A549 (cell line): ENCODE data around the gene B4GALT1. TPM values are rescaled to one million over a fixed set of nuclear protein-coding genes. Genes with fewer than 3 reads are reported as not detected.

Source experiments
- ATAC-seq, 2 experiments: fragments of 200-7000 bp in 1 of 2; fragments of >200 bp in 1 of 2; cut with Nextera tagmentation in 1 of 2; cut with Tn5 transposase in 1 of 2; 3 replicates each; pipeline versions ENCODE4 v1.8.0 to v1.9.1; 2018 to 2020; ENCODE audit warnings: mild to moderate bottlenecking in 1 of 2, moderate library complexity in 1 of 2
- CTCF ChIA-PET: fragments of 300-600 bp; sonication (Branson Sonifier 250); formaldehyde crosslinking; extraction: SDS; loops from one replicate; lab custom pipeline; 2021; ENCODE audit warnings: antibody characterized with exemption, inconsistent platforms; lab: Yijun Ruan, JAX
- POLR2A ChIA-PET: fragments of 350-600 bp; formaldehyde crosslinking; extraction: SDS; loops from one replicate; lab custom pipeline; 2021; ENCODE audit warnings: antibody characterized with exemption, inconsistent platforms; lab: Yijun Ruan, JAX
- DNase-seq, 2 experiments: peaks; one replicate each; pipeline versions ENCODE4 v3.0.0 to v3.0.0-alpha.2; 2011 to 2016; ENCODE audit warnings: low read depth in 1 of 2, low spot score in 1 of 2
- FAIRE-seq: peaks from 2 replicates; lab custom pipeline; 2011; peaks lifted over from hg19 to GRCh38; lab: Jason Lieb, UNC
- H3K27ac ChIP-seq, 2 experiments: fragments of >200 bp; sonication (Bioruptor Twin); formaldehyde crosslinking; 3 replicates each; pipeline ENCODE4 v1.5.1; 2016 to 2017
- H3K4me1 ChIP-seq: fragments of >200 bp; sonication (Bioruptor Twin); formaldehyde crosslinking; 3 replicates; pipeline ENCODE4 v1.6.1; 2016
- H3K4me2 ChIP-seq: fragments of >200 bp; sonication (Bioruptor Twin); formaldehyde crosslinking; 3 replicates; pipeline ENCODE4 v1.6.1; 2016
- H3K4me3 ChIP-seq: fragments of >200 bp; sonication (Bioruptor Twin); formaldehyde crosslinking; 3 replicates; pipeline ENCODE4 v1.5.1; 2016
- H3K9me3 ChIP-seq: fragments of >200 bp; sonication (Bioruptor Twin); formaldehyde crosslinking; 3 replicates; pipeline ENCODE4 v1.6.1; 2016
- ELK1 ChIP-seq: fragments of 150-350 bp; IDR thresholded peaks from 2 replicates; pipeline ENCODE4 v1.6.1; 2014; ENCODE audit warnings: low read depth, mild to moderate bottlenecking, low read length
- FOSB ChIP-seq: fragments of 250-450 bp; sonication (Bioruptor Pico); IDR thresholded peaks from 2 replicates; pipeline ENCODE4 v1.5.0; 2020; ENCODE audit warnings: mild to moderate bottlenecking, moderate library complexity
- HEYL ChIP-seq: fragments of 250-450 bp; sonication (Bioruptor Pico); IDR thresholded peaks from 2 replicates; pipeline ENCODE4 v1.8.0; 2021; ENCODE audit warnings: mild to moderate bottlenecking, moderate library complexity
- JUNB ChIP-seq: fragments of >200 bp; sonication (Bioruptor Twin); formaldehyde crosslinking; IDR thresholded peaks from 2 replicates; pipeline ENCODE4 v1.6.1; 2016
- MYC ChIP-seq: IDR thresholded peaks from 2 replicates; pipeline ENCODE4 v1.6.1; 2012; ENCODE audit warnings: mild to moderate bottlenecking, inconsistent platforms, low read length, improper control_type of control experiment, borderline replicate concordance
- NR3C1 ChIP-seq: fragments of >200 bp; sonication (Bioruptor Twin); formaldehyde crosslinking; IDR thresholded peaks from 3 replicates; pipeline ENCODE4 v1.6.1; 2017
- PBX3 ChIP-seq: IDR thresholded peaks from 2 replicates; pipeline ENCODE4 v1.6.1; 2012
- PHF8 ChIP-seq: fragments of 200-600 bp; sonication (generic); IDR thresholded peaks from 2 replicates; pipeline ENCODE4 v1.6.1; 2016; ENCODE audit warnings: low read depth, mild to moderate bottlenecking, antibody characterized with exemption, moderate library complexity, borderline replicate concordance
- POLR2A ChIP-seq: IDR thresholded peaks from 2 replicates; pipeline ENCODE4 v1.6.1; 2012; ENCODE audit warnings: mild to moderate bottlenecking, low read length
- POLR2AphosphoS2 ChIP-seq: conservative IDR thresholded peaks from 2 replicates; pipeline ENCODE4 v1.6.1; 2012; ENCODE audit warnings: low read length, improper control_type of control experiment, inconsistent platforms
- RFX5 ChIP-seq: fragments of 450-650 bp; IDR thresholded peaks from 2 replicates; pipeline ENCODE4 v1.7.1; 2014; ENCODE audit warnings: antibody characterized with exemption, mild to moderate bottlenecking, moderate library complexity
- TFCP2L1 ChIP-seq: fragments of 250-450 bp; sonication (Bioruptor Pico); IDR thresholded peaks from 2 replicates; pipeline ENCODE4 v1.5.0; 2021; ENCODE audit warnings: mild to moderate bottlenecking
- ZFP36 ChIP-seq: fragments of 450-650 bp; IDR thresholded peaks from 2 replicates; pipeline ENCODE4 v1.6.1; 2014; ENCODE audit warnings: borderline replicate concordance; ENCODE audit not compliant: partially characterized antibody
- WGBS: methylation state at CpG from one replicate; pipeline ENCODE4 v1.1.6; 2017; ENCODE audit errors: missing lambda C conversion rate; 5-methylcytosine and 5-hydroxymethylcytosine counted together
- polyA plus RNA-seq, 4 experiments: library from polyadenylated mRNA; depleted of rRNA in 3 of 4; stranded (reverse); fragments of >200 nt; fragmentation: RNase III in 1 of 4; extraction: RNeasy Plus Mini Kit Qiagen cat#74134 plus additional on column Dnase treatment in 1 of 4; gene quantifications; 2 replicates in 3 of 4; 3 replicates in 1 of 4; pipeline ENCODE4 v1.2.3, GENCODE V29; 2011 to 2017

The B4GALT1 gene
- polyA plus RNA-seq, 2 of the 4 experiments (the other 2 are of a cell fraction): 167 to 180 TPM

- FAIRE-seq: no peak
Measured at GRCh38 chr9:33109850-33110595, 57.1 kb downstream of the B4GALT1 start.

GRCh38 chr9:33109097-33109496 is 58.0 kb downstream of the B4GALT1 start:
- Histone ChIP-seq H3K4me3 (no peak overlapping the region), H3K9me3 (no peaks in the 10 kb centered on the region), H3K4me1 (peaks cover 27% of the 10 kb centered on the region), H3K4me2 (no peak overlapping the region), H3K27ac (no peak overlapping the region)
- CTCF ChIA-PET: interaction anchor here (0.9 to 1.3 kb wide), 4 partner anchors 9 to 117 kb away, joined by 3 to 5 read pairs (median 3); no protein-coding TSS in a partner anchor
- DNase-seq: no peak
- no peak for FAIRE-seq
- peak; percentile 58 for TF ChIP-seq POLR2AphosphoS2
- no peak for TF ChIP-seq ZFP36
- no peak for ATAC-seq
- POLR2A ChIA-PET: no interaction called here
- 72% methylated on average over 3 of the region's 3 CpGs for WGBS

More at GRCh38 chr9:33109850-33110595, 57.1 kb downstream of the B4GALT1 start:
- H3K4me1 ChIP-seq: peaks cover 24% of the 10 kb centered on the region
- WGBS: 88% methylated on average over 1 of the region's 1 CpG
- no peak overlapping the region for H3K4me2 ChIP-seq
- no peaks in the 10 kb centered on the region for H3K9me3 ChIP-seq
- no peak for ATAC-seq
- ChIA-PET POLR2A (no interaction called here), CTCF (interaction anchor here (0.9 to 1.3 kb wide), 3 partner anchors 17 to 116 kb away, joined by 3 to 5 read pairs (median 3); no protein-coding TSS in a partner anchor)
- no peak for TF ChIP-seq PHF8
- TF ChIP-seq NR3C1: no peak
- TF ChIP-seq POLR2A: no peak
- no peak overlapping the region for H3K27ac ChIP-seq
- no peak overlapping the region for H3K4me3 ChIP-seq
- no peak for DNase-seq

GRCh38 chr9:33108472-33108871 is 58.7 kb downstream of the B4GALT1 start:
- H3K4me1 ChIP-seq: peaks cover 27% of the 10 kb centered on the region
- 94% methylated on average over 3 of the region's 3 CpGs for WGBS
- no peak for FAIRE-seq

GRCh38 chr9:33107762-33108161 is 59.4 kb downstream of the B4GALT1 start:
- peak overlapping the region in 1 of 2 experiments; percentile 18; a peak in 3 of 6 replicates for H3K27ac ChIP-seq
- no peak for DNase-seq
- WGBS: 70% methylated on average over 5 of the region's 5 CpGs
- TF ChIP-seq POLR2AphosphoS2 (no peak), PHF8 (no peak), PBX3 (no peak), HEYL (no peak), TFCP2L1 (CRISPR knock-in tag) (no peak), FOSB (no peak)
- TF ChIP-seq, all 56 proteins: peak for 0
- CTCF ChIA-PET: interaction anchor here (0.8 to 1.0 kb wide), 2 partner anchors 118 to 121 kb away, joined by 3 read pairs; no protein-coding TSS in a partner anchor
- POLR2A ChIA-PET: no interaction called here
- H3K4me3 ChIP-seq: no peak overlapping the region
- no peak for ATAC-seq
- H3K9me3 ChIP-seq: no peaks in the 10 kb centered on the region
- H3K4me2 ChIP-seq: no peak overlapping the region
- H3K4me1 ChIP-seq: peaks cover 27% of the 10 kb centered on the region
- FAIRE-seq: no peak

More at GRCh38 chr9:33108472-33108871, 58.7 kb downstream of the B4GALT1 start:
- CTCF ChIA-PET: interaction anchor here (0.9 to 1.3 kb wide), 3 partner anchors 9 to 118 kb away, joined by 3 to 5 read pairs (median 3); no protein-coding TSS in a partner anchor
- Histone ChIP-seq H3K4me3 (no peak overlapping the region), H3K27ac (no peak overlapping the region), H3K9me3 (no peaks in the 10 kb centered on the region), H3K4me2 (no peak overlapping the region)
- DNase-seq (no peak), ATAC-seq (no peak)
- POLR2A ChIA-PET: no interaction called here
- TF ChIP-seq ELK1: no peak
- TF ChIP-seq RFX5: no peak
- peak; percentile 89 for TF ChIP-seq POLR2AphosphoS2
- TF ChIP-seq JUNB: no peak
- TF ChIP-seq MYC: no peak
